Embryonic facial prominence (tissue), 1 donor: Measurements from ENCODE around the gene LRRC4C.

ENCODE experiments used
- DNase-seq: peaks from one replicate; pipeline ENCODE4 v3.0.0-alpha.2; 2016; ENCODE audit errors: extremely low spot score

The LRRC4C gene

GRCh38 chr11:40292721-40293508 lies 1166.5 kb downstream of the LRRC4C start:
- DNase-seq: no peak

- DNase-seq: no peak
Measured at GRCh38 chr11:40291741-40292140, 1167.7 kb downstream of the LRRC4C start.

GRCh38 chr11:40291329-40291728 lies 1168.1 kb downstream of the LRRC4C start:
- DNase-seq: no peak

- no peak for DNase-seq
Measured at GRCh38 chr11:40290171-40290631, 1169.3 kb downstream of the LRRC4C start.

- no peak for DNase-seq
Measured at GRCh38 chr11:40289370-40289769, 1170.1 kb downstream of the LRRC4C start.

DNA sequence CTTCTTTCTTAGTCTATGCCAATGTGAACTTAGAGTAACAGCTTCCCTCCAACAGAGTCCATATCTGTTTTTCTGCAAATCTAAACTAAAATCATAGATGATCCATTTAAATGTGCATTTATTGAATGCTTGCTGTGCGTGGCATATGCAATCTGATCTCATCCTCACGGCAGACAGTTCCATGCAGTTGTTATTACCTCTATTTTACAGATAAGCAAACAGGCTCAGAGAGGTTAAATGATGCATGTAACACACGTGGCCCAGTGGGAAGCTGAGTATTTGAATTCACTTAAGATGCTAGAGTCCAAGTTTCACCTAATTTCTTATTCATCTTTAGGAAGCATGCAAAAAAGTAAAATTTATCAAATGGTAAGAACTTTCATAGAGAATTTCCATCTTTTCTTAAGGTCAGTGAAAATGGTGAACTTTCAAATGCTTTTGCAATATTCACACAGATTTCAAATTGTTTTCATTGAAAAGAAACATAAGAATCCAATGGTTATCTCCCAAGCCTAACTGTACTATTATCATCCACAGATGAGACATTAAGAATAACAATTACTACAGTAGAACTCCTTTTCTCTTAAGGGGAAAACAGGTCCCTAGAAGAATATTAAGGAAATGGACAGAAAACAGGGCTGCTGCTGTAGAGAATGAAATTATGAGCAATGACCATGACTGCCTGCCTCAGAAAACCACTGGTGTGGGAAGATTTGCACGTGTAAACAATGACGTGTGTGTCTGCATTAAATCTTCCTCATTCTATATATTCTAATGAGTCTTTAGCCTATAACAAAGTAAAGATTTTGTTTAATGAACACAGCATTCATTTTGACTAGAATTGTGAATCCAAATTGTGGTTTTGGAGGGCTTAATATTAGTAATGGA lies 1171.3 kb downstream of the LRRC4C start:
- DNase-seq: no peak

- DNase-seq: no peak
Measured at GRCh38 chr11:40286137-40286536, 1173.3 kb downstream of the LRRC4C start.

DNA sequence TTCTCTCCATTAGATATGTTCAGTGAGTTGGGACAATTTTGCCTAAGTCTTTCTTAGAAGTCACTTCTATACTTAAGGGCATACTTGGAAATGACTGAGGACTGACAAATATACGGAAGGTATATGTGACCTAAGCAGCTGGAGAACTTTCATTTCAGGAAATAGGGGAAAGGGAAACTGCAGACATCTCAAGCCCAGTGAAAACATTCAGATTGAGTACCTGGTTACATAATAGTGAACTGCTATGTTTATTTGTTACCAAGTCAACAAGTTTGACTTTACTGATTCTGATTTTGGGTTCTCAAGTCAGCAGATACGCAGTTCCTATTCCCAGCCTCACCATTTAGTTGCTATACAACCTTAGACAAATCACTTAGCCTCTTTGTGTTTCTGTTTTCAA lies 1173.9 kb downstream of the LRRC4C start:
- DNase-seq: no peak

DNA sequence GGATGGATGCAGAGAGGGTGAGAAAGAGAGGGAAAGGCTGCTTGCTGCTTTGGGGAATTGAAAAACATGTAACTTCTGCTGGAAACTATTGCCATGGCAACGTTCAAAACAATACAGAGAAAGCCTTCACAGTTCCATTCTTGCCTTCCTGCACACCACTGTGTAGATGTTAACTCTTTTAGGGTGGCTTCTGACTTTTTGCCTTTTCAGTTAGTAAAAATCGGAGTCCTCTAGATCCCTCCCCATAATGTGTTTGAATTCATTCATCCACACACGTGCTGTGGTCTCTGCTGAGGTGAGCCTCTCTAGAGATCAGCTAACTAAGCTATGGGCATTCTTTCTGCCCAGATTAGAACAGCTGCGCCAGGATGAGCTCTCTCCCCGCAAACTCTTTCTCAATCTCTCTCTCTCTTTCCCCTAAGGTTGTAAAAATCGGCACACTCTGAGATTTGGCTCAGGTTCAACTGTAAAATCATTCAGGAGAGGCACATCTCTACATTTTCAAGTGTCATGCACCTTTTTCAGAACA lies 1178.3 kb downstream of the LRRC4C start:
- peak; percentile 64 for DNase-seq

GRCh38 chr11:40280159-40281051 lies 1179.0 kb downstream of the LRRC4C start:
- no peak for DNase-seq

- no peak for DNase-seq
Measured at GRCh38 chr11:40276960-40277359, 1182.5 kb downstream of the LRRC4C start.

GRCh38 chr11:40274017-40274416 lies 1185.4 kb downstream of the LRRC4C start:
- DNase-seq: no peak

DNA sequence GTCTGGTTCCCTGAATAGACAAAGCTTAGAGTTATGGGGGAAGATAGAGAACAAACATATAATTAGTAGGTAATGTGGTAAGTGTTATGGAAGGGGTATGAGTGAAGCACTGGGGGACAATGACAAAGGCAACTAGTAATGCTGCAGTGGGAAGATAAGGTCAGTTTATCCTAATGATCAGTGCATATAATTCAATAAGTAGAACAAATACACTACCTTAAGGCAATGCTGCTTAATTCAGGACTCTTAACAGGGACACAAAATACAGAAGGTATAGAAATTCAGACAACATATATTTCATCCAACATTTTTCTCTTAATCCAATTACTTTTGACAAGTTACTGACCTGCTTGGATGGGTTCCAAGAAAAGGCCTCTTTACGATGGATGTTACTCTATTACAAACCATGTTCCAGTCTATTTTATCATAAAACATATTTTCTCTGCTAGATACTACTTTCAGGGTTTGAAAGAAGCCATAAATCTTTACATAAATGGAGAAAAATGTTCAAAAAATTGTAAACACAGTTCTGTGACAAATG lies 1186.2 kb downstream of the LRRC4C start:
- DNase-seq: no peak

DNA sequence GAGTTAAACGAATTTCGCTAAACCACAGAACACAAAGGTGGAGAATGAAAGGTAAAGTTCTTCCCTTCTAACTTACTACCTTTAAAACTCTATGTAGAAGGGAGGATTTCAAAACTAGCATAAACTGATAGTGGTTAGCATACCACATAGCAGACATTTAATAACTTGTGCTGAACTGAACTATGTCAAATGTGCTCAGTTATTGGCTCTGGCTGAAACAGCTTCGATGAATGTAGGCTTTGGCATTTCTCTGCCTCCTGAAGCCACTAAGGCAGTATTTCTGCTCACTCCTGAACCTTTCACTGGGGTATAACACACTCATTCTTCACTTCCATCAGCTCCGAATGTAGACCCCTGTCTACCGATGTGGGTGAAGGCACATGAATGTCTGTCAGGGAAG lies 1188.1 kb downstream of the LRRC4C start:
- DNase-seq: no peak

DNA sequence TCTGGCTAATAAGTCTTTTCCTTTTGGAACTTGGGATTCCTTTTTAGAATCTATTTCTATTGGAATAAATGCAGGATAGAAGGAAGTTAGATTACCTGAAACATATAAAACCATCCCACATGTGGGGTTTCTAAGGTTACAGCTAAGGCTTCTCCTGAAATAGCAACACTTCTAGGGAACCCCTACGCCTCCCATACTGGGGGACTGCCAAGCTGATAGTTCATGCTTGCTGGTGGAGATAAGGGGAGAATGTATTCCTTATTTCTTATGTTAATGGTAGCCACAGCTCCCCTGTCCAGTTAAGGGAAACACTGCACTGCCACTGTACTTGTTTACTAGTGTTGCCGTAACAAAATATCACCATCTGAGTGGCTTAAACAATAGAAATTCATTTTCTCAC lies 1189.6 kb downstream of the LRRC4C start:
- DNase-seq: no peak

DNA sequence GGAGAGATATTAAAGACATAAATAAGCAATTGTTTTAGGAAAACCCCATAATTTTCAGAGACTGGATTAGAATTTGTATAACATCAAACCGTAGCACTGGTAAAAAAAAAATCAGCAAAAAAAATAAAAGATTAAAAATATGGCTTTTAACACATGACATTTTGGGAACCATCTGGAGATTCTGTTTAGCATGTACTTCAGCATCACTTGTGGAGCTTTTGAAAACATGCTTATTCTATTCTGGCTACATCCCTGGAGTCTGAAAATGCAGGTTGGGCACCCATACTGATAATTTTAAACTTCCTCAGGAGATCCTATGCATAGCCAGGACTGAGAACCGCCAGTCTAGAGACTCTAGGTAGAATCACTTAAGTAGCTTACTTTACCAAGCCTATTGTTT lies 1190.9 kb downstream of the LRRC4C start:
- no peak for DNase-seq

- DNase-seq: no peak
Measured at GRCh38 chr11:40255457-40255856, 1204.0 kb downstream of the LRRC4C start.

DNA sequence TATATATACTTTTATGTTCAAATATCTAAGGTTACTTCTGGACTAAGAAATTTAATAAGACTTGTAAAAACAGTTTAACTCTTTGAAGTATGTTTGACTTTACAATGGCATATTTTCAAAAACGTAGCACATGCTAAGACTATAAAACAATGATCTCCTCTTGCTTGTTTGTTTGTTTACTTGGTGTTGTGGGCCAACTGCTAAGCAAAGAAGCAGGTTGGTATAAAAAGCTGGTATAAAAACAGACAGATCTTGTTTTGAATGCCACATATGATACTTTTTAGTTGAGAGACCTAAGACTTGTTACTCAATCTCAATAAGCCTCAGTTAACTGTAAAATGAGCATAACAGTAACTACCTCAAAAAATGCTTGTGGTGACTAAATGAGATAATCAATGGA lies 1206.3 kb downstream of the LRRC4C start:
- DNase-seq: no peak

GRCh38 chr11:40252236-40252635 lies 1207.2 kb downstream of the LRRC4C start:
- no peak for DNase-seq

DNA sequence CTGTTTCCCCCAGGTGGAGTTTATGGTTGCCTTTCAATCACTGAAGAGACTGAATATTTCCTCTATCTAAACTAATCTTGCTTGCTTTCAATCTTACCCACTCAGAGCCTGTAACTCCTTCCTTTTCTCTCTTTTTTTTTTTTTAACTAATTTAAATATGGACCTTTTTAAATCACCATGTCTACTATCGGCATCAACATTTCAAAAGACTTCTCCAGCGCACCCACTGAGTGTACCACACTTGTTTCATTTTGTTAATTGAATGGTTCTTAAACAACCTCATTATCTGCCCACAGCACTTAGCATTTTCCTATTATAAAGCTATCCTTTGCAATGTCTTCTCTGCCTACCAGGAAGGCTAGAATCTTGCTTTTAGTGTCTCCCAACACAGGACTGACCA lies 1212.5 kb downstream of the LRRC4C start:
- DNase-seq: no peak

- no peak for DNase-seq
Measured at GRCh38 chr11:40241524-40242051, 1217.9 kb downstream of the LRRC4C start.
